Activated naive CD8-positive, alpha-beta T cell treated with anti-CD3 and anti-CD28 coated beads for 36 hours (primary cell): ENCODE measurements around the gene CHRM5. TPM values are rescaled to one million over a fixed set of nuclear protein-coding genes. Genes with fewer than 3 reads are reported as not detected.
"Not testable (repeated sequence)": the region's sequence is repeated elsewhere in the genome, so short reads cannot be mapped to it uniquely, and the experiment has no call there.

ENCODE experiments used
- DNase-seq: peaks from one replicate; pipeline ENCODE4 v3.0.0; 2021
- H3K27ac Mint-ChIP-seq: one replicate; pipeline ENCODE4 v1.8.0; 2022; ENCODE audit warnings: mild to moderate bottlenecking, moderate library complexity, mixed read lengths
- H3K27me3 Mint-ChIP-seq: one replicate; pipeline ENCODE4 v1.8.0; 2022; ENCODE audit warnings: mild to moderate bottlenecking, mixed read lengths
- H3K36me3 Mint-ChIP-seq: one replicate; pipeline ENCODE4 v1.8.0; 2021; ENCODE audit warnings: mild to moderate bottlenecking, mixed read lengths
- H3K4me1 Mint-ChIP-seq: one replicate; pipeline ENCODE4 v1.8.0; 2021; ENCODE audit warnings: mixed read lengths
- H3K4me3 Mint-ChIP-seq: one replicate; pipeline ENCODE4 v1.8.0; 2022; ENCODE audit warnings: mild to moderate bottlenecking, moderate library complexity, mixed read lengths
- H3K9me3 Mint-ChIP-seq: one replicate; pipeline ENCODE4 v1.8.0; 2022; ENCODE audit warnings: mixed read lengths
- total RNA-seq, 2 experiments: library from RNA; stranded (reverse); gene quantifications; one replicate each; pipeline ENCODE4 v1.2.3, GENCODE V29; 2021

CHRM5 gene
- total RNA-seq, 2 experiments from 2014 or later: not detected

GRCh38 chr15:34043391-34043790 lies 75.1 kb downstream of the CHRM5 start:
- Mint-ChIP-seq H3K9me3 (no peaks in the 10 kb centered on the region), H3K4me3 (no peak overlapping the region), H3K4me1 (peaks cover 21% of the 10 kb centered on the region), H3K27ac (no peak overlapping the region), H3K36me3 (peaks cover 2% of the 10 kb centered on the region), H3K27me3 (no peaks in the 10 kb centered on the region)
- DNase-seq: no peak

- DNase-seq: no peak
- H3K36me3 Mint-ChIP-seq: peaks cover 3% of the 10 kb centered on the region
- no peaks in the 10 kb centered on the region for H3K27me3 Mint-ChIP-seq
- no peaks in the 10 kb centered on the region for H3K9me3 Mint-ChIP-seq
- no peak overlapping the region for H3K27ac Mint-ChIP-seq
- H3K4me1 Mint-ChIP-seq: peaks cover 21% of the 10 kb centered on the region
- no peak overlapping the region for H3K4me3 Mint-ChIP-seq
These were observed 75.5 kb downstream of the CHRM5 start for GRCh38 chr15:34043813-34044212.

GRCh38 chr15:34046471-34047145 lies 78.3 kb downstream of the CHRM5 start:
- H3K4me1 Mint-ChIP-seq: peaks cover 10% of the 10 kb centered on the region
- DNase-seq: no peak
- no peaks in the 10 kb centered on the region for H3K27me3 Mint-ChIP-seq
- H3K9me3 Mint-ChIP-seq: peaks cover 21% of the 10 kb centered on the region
- H3K36me3 Mint-ChIP-seq: peaks cover 27% of the 10 kb centered on the region
- H3K4me3 Mint-ChIP-seq: no peak overlapping the region
- H3K27ac Mint-ChIP-seq: no peak overlapping the region

- no peak for DNase-seq
- Mint-ChIP-seq H3K4me1 (peaks cover 10% of the 10 kb centered on the region), H3K9me3 (peaks cover 22% of the 10 kb centered on the region), H3K27ac (no peak overlapping the region), H3K36me3 (peaks cover 28% of the 10 kb centered on the region), H3K27me3 (no peaks in the 10 kb centered on the region), H3K4me3 (no peak overlapping the region)
These were observed 79.8 kb downstream of the CHRM5 start for GRCh38 chr15:34047893-34048775.

- DNase-seq: no peak
- Mint-ChIP-seq H3K36me3 (peaks cover 28% of the 10 kb centered on the region), H3K9me3 (peaks cover 22% of the 10 kb centered on the region), H3K27ac (no peak overlapping the region), H3K4me1 (no peaks in the 10 kb centered on the region), H3K4me3 (no peak overlapping the region), H3K27me3 (no peaks in the 10 kb centered on the region)
These were observed 80.8 kb downstream of the CHRM5 start for GRCh38 chr15:34049112-34049511.

- not testable (repeated sequence) for H3K27ac Mint-ChIP-seq, H3K4me3 Mint-ChIP-seq, H3K4me1 Mint-ChIP-seq, DNase-seq, H3K27me3 Mint-ChIP-seq
- Mint-ChIP-seq H3K36me3 (peaks cover 28% of the 10 kb centered on the region), H3K9me3 (peaks cover 22% of the 10 kb centered on the region)
These were observed 82.1 kb downstream of the CHRM5 start for GRCh38 chr15:34050385-34050784.

GRCh38 chr15:34054081-34054707 lies 85.9 kb downstream of the CHRM5 start:
- H3K27ac Mint-ChIP-seq: no peak overlapping the region
- no peaks in the 10 kb centered on the region for H3K4me1 Mint-ChIP-seq
- no peak for DNase-seq
- H3K36me3 Mint-ChIP-seq: peaks cover 21% of the 10 kb centered on the region
- no peak overlapping the region for H3K4me3 Mint-ChIP-seq
- peaks cover 20% of the 10 kb centered on the region for H3K9me3 Mint-ChIP-seq
- H3K27me3 Mint-ChIP-seq: no peaks in the 10 kb centered on the region

GRCh38 chr15:34055868-34056595 lies 87.7 kb downstream of the CHRM5 start:
- DNase-seq: no peak

GRCh38 chr15:34056911-34057310 lies 88.6 kb downstream of the CHRM5 start:
- Mint-ChIP-seq H3K27me3 (no peaks in the 10 kb centered on the region), H3K36me3 (no peaks in the 10 kb centered on the region), H3K9me3 (no peaks in the 10 kb centered on the region), H3K4me3 (no peak overlapping the region), H3K4me1 (peaks cover 2% of the 10 kb centered on the region), H3K27ac (no peak overlapping the region)
- DNase-seq: no peak

More at GRCh38 chr15:34055868-34056595, 87.7 kb downstream of the CHRM5 start:
- Mint-ChIP-seq H3K27ac (no peak overlapping the region), H3K27me3 (no peaks in the 10 kb centered on the region), H3K4me1 (no peaks in the 10 kb centered on the region), H3K4me3 (no peak overlapping the region), H3K9me3 (peaks cover 7% of the 10 kb centered on the region), H3K36me3 (peaks cover 7% of the 10 kb centered on the region)

- Mint-ChIP-seq H3K9me3 (no peaks in the 10 kb centered on the region), H3K27ac (no peak overlapping the region), H3K4me1 (peaks cover 2% of the 10 kb centered on the region), H3K36me3 (no peaks in the 10 kb centered on the region), H3K4me3 (no peak overlapping the region), H3K27me3 (no peaks in the 10 kb centered on the region)
- DNase-seq: no peak
These were observed 91.2 kb downstream of the CHRM5 start for GRCh38 chr15:34059476-34059875.

- H3K27me3 Mint-ChIP-seq: no peaks in the 10 kb centered on the region
- no peaks in the 10 kb centered on the region for H3K36me3 Mint-ChIP-seq
- no peak overlapping the region for H3K4me3 Mint-ChIP-seq
- no peak overlapping the region for H3K27ac Mint-ChIP-seq
- H3K9me3 Mint-ChIP-seq: no peaks in the 10 kb centered on the region
- no peak for DNase-seq
- H3K4me1 Mint-ChIP-seq: peaks cover 2% of the 10 kb centered on the region
These were observed 91.6 kb downstream of the CHRM5 start for GRCh38 chr15:34059946-34060345.

- Mint-ChIP-seq H3K4me3 (no peak overlapping the region), H3K4me1 (peaks cover 2% of the 10 kb centered on the region), H3K9me3 (no peaks in the 10 kb centered on the region), H3K27ac (no peak overlapping the region), H3K27me3 (no peaks in the 10 kb centered on the region), H3K36me3 (no peaks in the 10 kb centered on the region)
- no peak for DNase-seq
These were observed 96.1 kb downstream of the CHRM5 start for GRCh38 chr15:34064438-34064837.

GRCh38 chr15:34065261-34065660 lies 97.0 kb downstream of the CHRM5 start:
- Mint-ChIP-seq H3K27ac (no peak overlapping the region), H3K36me3 (no peaks in the 10 kb centered on the region), H3K27me3 (no peaks in the 10 kb centered on the region), H3K4me1 (peaks cover 2% of the 10 kb centered on the region), H3K9me3 (no peaks in the 10 kb centered on the region), H3K4me3 (no peak overlapping the region)
- DNase-seq: no peak

GRCh38 chr15:34065941-34066340 lies 97.6 kb downstream of the CHRM5 start:
- Mint-ChIP-seq H3K27me3 (no peaks in the 10 kb centered on the region), H3K4me1 (peaks cover 2% of the 10 kb centered on the region), H3K27ac (no peak overlapping the region), H3K4me3 (no peak overlapping the region), H3K9me3 (no peaks in the 10 kb centered on the region), H3K36me3 (no peaks in the 10 kb centered on the region)
- DNase-seq: no peak

- Mint-ChIP-seq H3K4me3 (no peak overlapping the region), H3K27ac (no peak overlapping the region), H3K36me3 (no peaks in the 10 kb centered on the region), H3K4me1 (no peaks in the 10 kb centered on the region), H3K27me3 (no peaks in the 10 kb centered on the region), H3K9me3 (no peaks in the 10 kb centered on the region)
- DNase-seq: no peak
These were observed 101.7 kb downstream of the CHRM5 start for GRCh38 chr15:34070003-34070402.
